Stomach (tissue), 4 donors: Measurements from ENCODE around the gene SORCS1.

Experiments used
- CTCF ChIP-seq, 7 experiments: fragments of 450-650 bp in 4 of 7; fragments of 200-600 bp in 3 of 7; sonication (generic) in 3 of 7; IDR thresholded peaks; one replicate each; pipeline ENCODE4 v1.5.1; 2016 to 2019; ENCODE audit warnings: antibody characterized with exemption in 7 of 7, control low read depth in 2 of 7, mild to moderate bottlenecking in 1 of 7
- EP300 ChIP-seq: sonication (generic); formaldehyde crosslinking; IDR thresholded peaks from one replicate; pipeline ENCODE4 v1.6.1; 2017; ENCODE audit warnings: antibody characterized with exemption
- POLR2A ChIP-seq, 4 donors: fragments of 450-650 bp; IDR thresholded peaks; one replicate each; pipeline ENCODE4 v1.6.1; 2016; ENCODE audit warnings: antibody characterized with exemption in 4 of 4, control low read depth in 2 of 4, mild to moderate bottlenecking in 1 of 4, moderate library complexity in 1 of 4
- POLR2AphosphoS5 ChIP-seq, 3 donors: sonication (generic); formaldehyde crosslinking; IDR thresholded peaks; one replicate each; pipeline ENCODE4 v1.6.1; 2016; ENCODE audit warnings: antibody characterized with exemption in 3 of 3

- TF ChIP-seq CTCF (IDR thresholded peaks at IDR 0.05) (no peak), POLR2AphosphoS5 (IDR thresholded peaks at IDR 0.05) (no peak), EP300 (no peak), POLR2A (IDR thresholded peaks at IDR 0.05) (no peak)
Measured at GRCh38 chr10:106636766-106637491, 527.6 kb downstream of the SORCS1 start.
